Central memory CD8-positive, alpha-beta T cell (primary cell): ENCODE measurements around the gene CNOT3.
"Not testable (repeated sequence)": the region's sequence is repeated elsewhere in the genome, so short reads cannot be mapped to it uniquely, and the experiment has no call there.

Experiments
- ATAC-seq: fragments of 150-1000 bp; cut with Tn5 transposase; replicated peaks from 2 replicates; pipeline ENCODE4 v1.10.0; 2022; ENCODE audit warnings: mild to moderate bottlenecking, moderate FRiP score, moderate number of reproducible peaks; ENCODE audit not compliant: poor library complexity, severe bottlenecking; ENCODE audit errors: extremely low read depth
- DNase-seq, 2 donors: peaks; one replicate each; pipeline ENCODE4 v3.0.0; 2021; ENCODE audit warnings: low spot score in 2 of 2
- H3K27ac Mint-ChIP-seq: one replicate; pipeline ENCODE4 v1.8.0; 2022; ENCODE audit warnings: low read depth, mild to moderate bottlenecking, moderate library complexity, mixed read lengths
- H3K27me3 Mint-ChIP-seq: one replicate; pipeline ENCODE4 v1.8.0; 2022; ENCODE audit warnings: mixed read lengths
- H3K36me3 Mint-ChIP-seq: one replicate; pipeline ENCODE4 v1.8.0; 2022; ENCODE audit warnings: mild to moderate bottlenecking, moderate library complexity, mixed read lengths; ENCODE audit not compliant: insufficient read depth
- H3K4me1 Mint-ChIP-seq: one replicate; pipeline ENCODE4 v1.8.0; 2022; ENCODE audit warnings: mixed read lengths
- H3K4me3 Mint-ChIP-seq: one replicate; pipeline ENCODE4 v1.8.0; 2022; ENCODE audit warnings: mild to moderate bottlenecking, moderate library complexity, mixed read lengths
- H3K9me3 Mint-ChIP-seq: one replicate; pipeline ENCODE4 v1.8.0; 2022; ENCODE audit warnings: mixed read lengths

The CNOT3 gene

DNA sequence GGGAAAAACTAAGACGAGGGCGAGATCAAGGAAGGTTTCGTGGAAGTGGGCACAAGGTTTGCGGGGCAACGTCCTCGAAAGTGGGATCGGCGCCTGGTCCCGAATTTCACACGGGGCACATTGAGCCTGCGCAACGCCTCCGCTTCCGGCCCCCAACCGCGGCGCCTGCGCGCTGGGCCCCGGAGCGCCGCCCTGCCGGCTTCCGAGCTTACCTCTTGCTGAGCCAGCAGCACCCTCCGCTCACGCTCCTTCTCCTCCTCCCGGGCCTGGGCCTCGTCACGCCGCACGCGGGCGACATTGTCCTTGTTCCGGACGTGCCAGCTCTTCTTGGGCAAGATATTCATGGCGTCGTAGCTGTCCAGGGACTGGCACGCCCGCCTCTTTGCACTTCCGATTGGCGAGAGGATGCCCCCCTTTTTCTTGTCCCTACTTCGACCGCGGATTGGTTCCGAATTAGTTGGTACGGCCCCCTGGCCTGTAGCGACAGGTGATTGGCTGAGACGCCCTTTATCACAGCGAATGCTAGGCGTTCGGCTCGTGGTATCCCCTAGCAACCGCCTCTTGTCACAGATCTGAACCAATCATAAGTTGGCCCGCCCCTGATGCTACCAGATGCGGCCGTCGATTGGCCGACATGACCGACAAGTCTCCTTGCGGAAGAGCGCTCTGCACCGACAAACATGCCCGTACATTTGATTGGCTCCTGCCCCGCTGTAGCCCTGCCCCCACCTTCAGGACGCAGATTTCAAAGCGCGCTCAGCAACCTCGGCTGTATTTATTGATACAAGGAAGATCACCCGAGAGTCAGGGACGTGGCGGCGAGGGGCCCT is 22.0 kb downstream of the CNOT3 start, which contains the start of gene LENG1:
TSS of gene LENG1 (minus strand) at position 370 of the 830 bp plus-strand sequence. CDS start at position 344, 26 bp downstream.
- Mint-ChIP-seq H3K27ac (peak within 1 kb of the TSS; percentile 99), H3K27me3 (no peaks in the 10 kb centered on the region), H3K9me3 (no peaks in the 10 kb centered on the region), H3K36me3 (peaks cover 47% of the 10 kb centered on the region), H3K4me3 (peak within 1 kb of the TSS; percentile 94), H3K4me1 (peaks cover 64% of the 10 kb centered on the region)
- DNase-seq (peak; percentile 91 to 99), ATAC-seq (peak; percentile 95)

- Mint-ChIP-seq H3K4me1 (peaks cover 60% of the 10 kb centered on the region), H3K27me3 (no peaks in the 10 kb centered on the region), H3K36me3 (peaks cover 40% of the 10 kb centered on the region), H3K4me3 (peak overlapping the region; percentile 94), H3K27ac (peak overlapping the region; percentile 99), H3K9me3 (no peaks in the 10 kb centered on the region)
- ATAC-seq = no peak
- no peak for DNase-seq
Observed at GRCh38 chr19:54160182-54160811, 22.7 kb downstream of the CNOT3 start.

- Mint-ChIP-seq H3K27me3 (no peaks in the 10 kb centered on the region), H3K36me3 (peaks cover 36% of the 10 kb centered on the region), H3K27ac (no peak overlapping the region), H3K4me3 (peak overlapping the region; percentile 94), H3K9me3 (no peaks in the 10 kb centered on the region), H3K4me1 (peaks cover 60% of the 10 kb centered on the region)
- DNase-seq = no peak
- no peak for ATAC-seq
Observed at GRCh38 chr19:54160854-54161253, 23.3 kb downstream of the CNOT3 start.

- Mint-ChIP-seq H3K4me1 (peaks cover 54% of the 10 kb centered on the region), H3K9me3 (no peaks in the 10 kb centered on the region), H3K36me3 (peaks cover 28% of the 10 kb centered on the region), H3K4me3 (peak overlapping the region; percentile 70), H3K27ac (peak overlapping the region; percentile 70), H3K27me3 (no peaks in the 10 kb centered on the region)
- ATAC-seq = no peak
- DNase-seq = peak; percentile 48 to 61
Observed at GRCh38 chr19:54162241-54162805, 24.8 kb downstream of the CNOT3 start.

DNA sequence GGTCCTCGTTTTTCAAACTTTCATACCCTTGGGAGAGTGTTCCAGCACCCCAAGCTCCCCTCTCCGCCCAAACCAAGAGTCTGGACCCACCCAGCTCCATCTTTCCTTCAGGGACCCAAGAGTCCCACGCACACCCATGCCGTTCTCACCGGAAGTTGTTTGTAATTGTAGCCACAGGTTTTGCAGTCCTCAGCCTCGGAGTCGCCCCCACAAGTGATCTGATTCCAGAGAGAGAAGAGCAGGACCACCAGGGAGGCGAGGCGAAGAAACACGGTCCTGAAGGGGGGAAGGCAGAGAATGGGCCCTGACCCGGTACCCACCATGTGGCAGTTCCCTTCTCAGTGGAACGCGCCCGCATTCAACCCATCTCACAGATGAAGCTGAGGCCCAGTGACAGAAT is 25.3 kb downstream of the CNOT3 start:
- Mint-ChIP-seq H3K27ac (peak overlapping the region; percentile 70), H3K27me3 (no peaks in the 10 kb centered on the region), H3K4me1 (peaks cover 53% of the 10 kb centered on the region), H3K4me3 (peak overlapping the region; percentile 70), H3K9me3 (no peaks in the 10 kb centered on the region), H3K36me3 (peaks cover 23% of the 10 kb centered on the region)
- ATAC-seq = no peak
- DNase-seq = no peak

GRCh38 chr19:54164369-54165068 is 27.0 kb downstream of the CNOT3 start:
- peak; percentile 47 to 58 for DNase-seq
- Mint-ChIP-seq H3K36me3 (peaks cover 14% of the 10 kb centered on the region), H3K27me3 (no peaks in the 10 kb centered on the region), H3K4me3 (peak overlapping the region; percentile 69), H3K9me3 (no peaks in the 10 kb centered on the region), H3K27ac (peak overlapping the region; percentile 59), H3K4me1 (peaks cover 42% of the 10 kb centered on the region)
- ATAC-seq = no peak

DNA sequence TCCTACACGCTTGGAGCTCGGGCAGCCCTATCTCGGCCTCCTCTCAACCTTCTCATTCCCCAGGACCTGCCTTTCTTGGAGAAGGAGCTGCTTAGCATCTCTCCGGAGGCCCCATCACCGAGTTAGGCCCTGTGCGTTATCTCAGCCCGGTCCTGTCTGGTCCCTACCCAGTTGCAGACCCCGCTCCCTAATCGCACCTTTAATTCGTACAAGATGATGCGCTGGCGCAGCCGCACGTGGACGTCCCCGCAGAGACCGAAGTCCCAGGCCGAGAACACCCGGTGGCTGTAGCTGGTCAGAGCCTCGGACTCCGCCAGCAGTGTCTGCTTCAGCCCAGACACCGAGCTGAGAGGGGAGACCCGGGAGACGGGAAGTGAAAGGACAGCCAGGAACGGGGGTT is 27.7 kb downstream of the CNOT3 start:
- Mint-ChIP-seq H3K4me3 (peak overlapping the region; percentile 69), H3K9me3 (no peaks in the 10 kb centered on the region), H3K27ac (no peak overlapping the region), H3K36me3 (peaks cover 7% of the 10 kb centered on the region), H3K27me3 (no peaks in the 10 kb centered on the region), H3K4me1 (peaks cover 35% of the 10 kb centered on the region)
- no peak for DNase-seq
- ATAC-seq = no peak

- ATAC-seq (peak; percentile 81), DNase-seq (peak; percentile 76 to 93)
- Mint-ChIP-seq H3K27me3 (no peaks in the 10 kb centered on the region), H3K4me3 (peak overlapping the region; percentile 34), H3K27ac (no peak overlapping the region), H3K9me3 (no peaks in the 10 kb centered on the region), H3K36me3 (peaks cover 4% of the 10 kb centered on the region), H3K4me1 (peaks cover 14% of the 10 kb centered on the region)
Observed at GRCh38 chr19:54168174-54168917, 30.8 kb downstream of the CNOT3 start.

GRCh38 chr19:54169149-54169740 is 31.7 kb downstream of the CNOT3 start:
- peaks cover 4% of the 10 kb centered on the region for H3K36me3 Mint-ChIP-seq
- no peak overlapping the region for H3K4me3 Mint-ChIP-seq
- DNase-seq (no peak), ATAC-seq (no peak)
- H3K4me1 Mint-ChIP-seq = peaks cover 11% of the 10 kb centered on the region
- H3K27ac Mint-ChIP-seq = no peak overlapping the region
- no peaks in the 10 kb centered on the region for H3K9me3 Mint-ChIP-seq
- H3K27me3 Mint-ChIP-seq = no peaks in the 10 kb centered on the region

GRCh38 chr19:54171736-54172431 is 34.3 kb downstream of the CNOT3 start:
- not testable (repeated sequence) for H3K27me3 Mint-ChIP-seq, H3K27ac Mint-ChIP-seq, ATAC-seq, H3K4me1 Mint-ChIP-seq, H3K36me3 Mint-ChIP-seq, DNase-seq, H3K9me3 Mint-ChIP-seq, H3K4me3 Mint-ChIP-seq
